Mesenchymal stem cell (in vitro differentiated cells and primary cell): Measurements from ENCODE around the gene RAI2. TPM values are rescaled to one million over a fixed set of nuclear protein-coding genes. Genes with fewer than 3 reads are reported as not detected.
A peak's percentile ranks its signal among the peaks of the same experiment; 100 is the strongest.

Experiments used
- DNase-seq: peaks from one replicate; pipeline ENCODE4 v3.0.0-alpha.2; 2013
- H2AFZ ChIP-seq: one replicate; pipeline ENCODE4 v1.6.1; 2013; ENCODE audit warnings: low read depth, mild to moderate bottlenecking, control low read depth, inconsistent platforms, low read length, moderate library complexity
- H2AK5ac ChIP-seq: 2 replicates; pipeline ENCODE4 v1.6.1; 2013; ENCODE audit warnings: low read length, moderate library complexity, mild to moderate bottlenecking, inconsistent platforms; ENCODE audit not compliant: severe bottlenecking
- H2BK120ac ChIP-seq: one replicate; pipeline ENCODE4 v1.6.1; 2013; ENCODE audit warnings: low read depth, mild to moderate bottlenecking, inconsistent platforms, low read length, moderate library complexity
- H2BK12ac ChIP-seq, 2 experiments: one replicate each; pipeline ENCODE4 v1.6.1; 2013; ENCODE audit warnings: inconsistent platforms in 2 of 2, low read length in 2 of 2, mild to moderate bottlenecking in 2 of 2, moderate library complexity in 2 of 2, control low read depth in 1 of 2
- H2BK15ac ChIP-seq: one replicate; pipeline ENCODE4 v1.6.1; 2013; ENCODE audit warnings: mild to moderate bottlenecking, low read depth, inconsistent platforms; ENCODE audit not compliant: poor library complexity, severe bottlenecking
- H2BK5ac ChIP-seq: 2 replicates; pipeline ENCODE4 v1.6.1; 2013; ENCODE audit warnings: low read depth, mild to moderate bottlenecking, low read length, control low read depth, inconsistent platforms; ENCODE audit not compliant: poor library complexity, severe bottlenecking
- H3K14ac ChIP-seq, 2 experiments: one replicate each; pipeline ENCODE4 v1.6.1; 2013; ENCODE audit warnings: inconsistent platforms in 2 of 2, low read length in 2 of 2, control low read depth in 1 of 2, mild to moderate bottlenecking in 1 of 2, moderate library complexity in 1 of 2
- H3K18ac ChIP-seq, 2 experiments: one replicate each; pipeline ENCODE4 v1.6.1; 2013; ENCODE audit warnings: inconsistent platforms in 2 of 2, low read length in 2 of 2, control low read depth in 1 of 2, low read depth in 1 of 2, mild to moderate bottlenecking in 1 of 2
- H3K23ac ChIP-seq, 2 experiments: one replicate each; pipeline ENCODE4 v1.6.1; 2013; ENCODE audit warnings: inconsistent platforms in 2 of 2, low read length in 2 of 2, mild to moderate bottlenecking in 2 of 2, moderate library complexity in 2 of 2, control low read depth in 1 of 2
- H3K27ac ChIP-seq: 2 replicates; pipeline ENCODE4 v1.5.1; 2013; ENCODE audit warnings: mild to moderate bottlenecking, moderate library complexity, low read length, control low read depth, inconsistent platforms; ENCODE audit not compliant: poor library complexity, severe bottlenecking
- H3K27me3 ChIP-seq, 2 experiments: 2 replicates each; pipeline versions ENCODE4 v1.6.1 to v1.7.0; 2013; ENCODE audit warnings: low read length in 2 of 2, mild to moderate bottlenecking in 2 of 2, moderate library complexity in 2 of 2, control low read depth in 1 of 2, inconsistent platforms in 1 of 2; ENCODE audit not compliant: control insufficient read depth in 1 of 2, insufficient read depth in 1 of 2
- H3K36me3 ChIP-seq, 2 experiments: 2 replicates each; pipeline versions ENCODE4 v1.6.1 to v1.7.0; 2013; ENCODE audit warnings: low read length in 2 of 2, control low read depth in 1 of 2, inconsistent platforms in 1 of 2, low read depth in 1 of 2, mild to moderate bottlenecking in 1 of 2; ENCODE audit not compliant: insufficient read depth in 2 of 2, control insufficient read depth in 1 of 2
- H3K4ac ChIP-seq, 2 experiments: one replicate each; pipeline ENCODE4 v1.6.1; 2013; ENCODE audit warnings: inconsistent platforms in 2 of 2, low read length in 2 of 2, mild to moderate bottlenecking in 2 of 2, moderate library complexity in 2 of 2, control low read depth in 1 of 2, low read depth in 1 of 2
- H3K4me1 ChIP-seq: 2 replicates; pipeline ENCODE4 v1.6.1; 2013; ENCODE audit warnings: low read depth, low read length, control low read depth; ENCODE audit not compliant: control insufficient read depth, insufficient read depth
- H3K4me2 ChIP-seq: 2 replicates; pipeline ENCODE4 v1.6.1; 2013; ENCODE audit warnings: low read length, mild to moderate bottlenecking, inconsistent platforms; ENCODE audit not compliant: poor library complexity, severe bottlenecking
- H3K4me3 ChIP-seq, 2 experiments: 2 replicates each; pipeline versions ENCODE4 v1.5.1 to v1.7.0; 2013; ENCODE audit warnings: low read length in 2 of 2, mild to moderate bottlenecking in 2 of 2, control low read depth in 1 of 2, low read depth in 1 of 2; ENCODE audit not compliant: insufficient read depth in 1 of 2
- H3K79me1 ChIP-seq: replicated peaks from 2 replicates; pipeline ENCODE4 v1.6.1; 2013; ENCODE audit warnings: mild to moderate bottlenecking, control low read depth, low read length, inconsistent platforms; ENCODE audit not compliant: poor library complexity, severe bottlenecking
- H3K9ac ChIP-seq: 2 replicates; pipeline ENCODE4 v1.7.0; 2013; ENCODE audit warnings: mild to moderate bottlenecking, low read length, moderate library complexity
- H3K9me3 ChIP-seq: 2 replicates; pipeline ENCODE4 v1.7.0; 2013; ENCODE audit warnings: mild to moderate bottlenecking, low read length; ENCODE audit not compliant: control insufficient read depth
- H4K8ac ChIP-seq: one replicate; pipeline ENCODE4 v1.6.1; 2013; ENCODE audit warnings: inconsistent platforms, mild to moderate bottlenecking, low read length, moderate library complexity
- H4K91ac ChIP-seq: one replicate; pipeline ENCODE4 v1.6.1; 2013; ENCODE audit warnings: mild to moderate bottlenecking, low read length, inconsistent platforms
- WGBS: methylation state at CpG from one replicate; pipeline ENCODE4 v1.1.7; 2013; ENCODE audit warnings: mixed read lengths; 5-methylcytosine and 5-hydroxymethylcytosine counted together
- polyA plus RNA-seq, 2 experiments: library from polyadenylated mRNA; stranded (reverse); fragments of 200-250 nt; gene quantifications; one replicate each; pipeline ENCODE4 v1.2.3, GENCODE V29; 2013

Gene RAI2
- polyA plus RNA-seq (2013, experiment 1 of 2): 0.08 TPM
- polyA plus RNA-seq (2013, experiment 2 of 2): 0.10 TPM

GRCh38 chrX:17860811-17861488, at the start of gene RAI2:
Gene RAI2 (minus strand): TSS chrX:17861298. CDS start chrX:17802010, 59,288 bp downstream.
- WGBS: 5% methylated on average over 23 of the region's 98 CpGs
- Histone ChIP-seq H2BK120ac (no peak within 1 kb of the TSS), H3K9me3 (no peaks in the 10 kb centered on the region), H3K27ac (no peak within 1 kb of the TSS), H2BK15ac (no peak within 1 kb of the TSS), H4K8ac (no peak within 1 kb of the TSS), H3K79me1 (no peaks in the 10 kb centered on the region), H3K9ac (peak within 1 kb of the TSS; percentile 70), H2AFZ (no peak within 1 kb of the TSS), H3K4me3 (peak within 1 kb of the TSS; percentile 51 to 75), H2BK12ac (no peak within 1 kb of the TSS), H3K23ac (no peak within 1 kb of the TSS), H4K91ac (no peak within 1 kb of the TSS), H3K14ac (no peak within 1 kb of the TSS), H2BK5ac (no peak within 1 kb of the TSS), H2AK5ac (no peak within 1 kb of the TSS), H3K4me1 (peaks cover 11% of the 10 kb centered on the region), H3K4me2 (peak within 1 kb of the TSS; percentile 68), H3K18ac (no peak within 1 kb of the TSS), H3K27me3 (peaks cover 60 to 82% of the 10 kb centered on the region in 2 experiments), H3K36me3 (no peaks in the 10 kb centered on the region), H3K4ac (no peak within 1 kb of the TSS)
- no peak for DNase-seq

DNA sequence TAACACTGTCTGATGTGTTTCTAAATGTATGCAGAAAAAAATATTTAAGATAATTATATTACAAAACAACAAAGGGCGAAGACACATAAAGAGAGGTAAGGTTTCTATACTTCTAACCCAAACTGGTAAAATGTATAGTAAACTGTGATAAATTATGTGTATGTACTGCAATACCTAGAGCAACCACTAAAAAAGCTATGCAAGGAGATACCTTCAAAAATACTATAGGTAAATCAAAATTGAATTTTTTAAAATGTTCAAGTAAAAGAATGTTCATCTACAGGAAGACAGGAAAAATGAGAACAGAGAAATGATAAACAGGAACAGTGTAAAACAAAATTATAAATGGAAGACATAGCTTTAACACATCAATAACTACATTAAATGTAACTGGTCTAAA, 27.3 kb upstream of the RAI2 start:
- no peak overlapping the region for H2BK5ac ChIP-seq
- H3K14ac ChIP-seq: no peak overlapping the region
- H3K79me1 ChIP-seq: no peaks in the 10 kb centered on the region
- DNase-seq: no peak
- H3K36me3 ChIP-seq: no peaks in the 10 kb centered on the region
- no CpG with 5 or more reads among the region's 1 CpG for WGBS
- no peak overlapping the region for H3K9ac ChIP-seq
- H2BK12ac ChIP-seq: no peak overlapping the region
- H3K4me1 ChIP-seq: no peaks in the 10 kb centered on the region
- H3K18ac ChIP-seq: no peak overlapping the region
- H3K9me3 ChIP-seq: no peaks in the 10 kb centered on the region
- H3K4me3 ChIP-seq: no peak overlapping the region
- H2BK120ac ChIP-seq: no peak overlapping the region
- H2AK5ac ChIP-seq: no peak overlapping the region
- H2BK15ac ChIP-seq: no peak overlapping the region
- no peak overlapping the region for H4K91ac ChIP-seq
- H3K27ac ChIP-seq: no peak overlapping the region
- no peak overlapping the region for H4K8ac ChIP-seq
- H3K4me2 ChIP-seq: no peak overlapping the region
- H3K23ac ChIP-seq: no peak overlapping the region
- H2AFZ ChIP-seq: no peak overlapping the region
- peaks cover 0 to 8% of the 10 kb centered on the region in 2 experiments for H3K27me3 ChIP-seq
- H3K4ac ChIP-seq: no peak overlapping the region

DNA sequence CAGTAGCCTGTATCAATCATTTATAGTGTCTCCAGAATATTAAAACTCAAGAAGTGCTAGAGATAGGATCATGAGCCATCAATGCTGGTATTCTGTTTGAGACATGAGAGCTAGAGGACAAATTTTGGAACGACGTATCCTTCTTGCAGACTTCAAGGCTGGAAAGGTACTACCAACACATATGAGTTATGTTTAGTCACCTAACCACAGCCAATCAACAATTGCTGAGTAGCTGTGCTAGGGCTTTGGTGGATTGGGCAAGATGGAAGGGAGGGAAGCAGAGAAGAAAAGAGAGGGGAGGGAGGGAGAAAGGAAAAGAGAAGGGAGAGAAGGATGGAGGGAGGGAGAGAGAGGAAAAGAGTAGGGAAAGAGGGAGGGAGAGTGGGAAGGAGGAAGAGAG, 21.6 kb upstream of the RAI2 start:
- no peak overlapping the region for H2BK12ac ChIP-seq
- H3K4me2 ChIP-seq: no peak overlapping the region
- no peaks in the 10 kb centered on the region for H3K4me1 ChIP-seq
- H3K36me3 ChIP-seq: no peaks in the 10 kb centered on the region
- H3K23ac ChIP-seq: no peak overlapping the region
- no peak overlapping the region for H3K27ac ChIP-seq
- no peak overlapping the region for H3K14ac ChIP-seq
- no peak overlapping the region for H2AK5ac ChIP-seq
- no peak overlapping the region for H3K4ac ChIP-seq
- H2BK5ac ChIP-seq: no peak overlapping the region
- no peak overlapping the region for H3K9ac ChIP-seq
- no peak overlapping the region for H4K91ac ChIP-seq
- no peak overlapping the region for H3K18ac ChIP-seq
- H3K79me1 ChIP-seq: no peaks in the 10 kb centered on the region
- H3K27me3 ChIP-seq: peaks cover 0 to 3% of the 10 kb centered on the region in 2 experiments
- H2AFZ ChIP-seq: no peak overlapping the region
- H4K8ac ChIP-seq: no peak overlapping the region
- H3K9me3 ChIP-seq: no peaks in the 10 kb centered on the region
- H2BK120ac ChIP-seq: no peak overlapping the region
- H2BK15ac ChIP-seq: no peak overlapping the region
- no peak for DNase-seq
- H3K4me3 ChIP-seq: no peak overlapping the region
- no CpG with 5 or more reads among the region's 2 CpGs for WGBS

- Histone ChIP-seq H2AK5ac (no peak overlapping the region), H3K9me3 (peaks cover 5% of the 10 kb centered on the region), H2BK15ac (no peak overlapping the region), H3K4me2 (no peak overlapping the region), H3K4me3 (no peak overlapping the region), H3K14ac (no peak overlapping the region), H3K27me3 (no peaks in the 10 kb centered on the region), H3K4ac (no peak overlapping the region), H3K36me3 (no peaks in the 10 kb centered on the region), H2BK5ac (no peak overlapping the region), H3K27ac (no peak overlapping the region), H3K9ac (no peak overlapping the region), H2AFZ (no peak overlapping the region), H3K23ac (no peak overlapping the region), H4K91ac (no peak overlapping the region), H3K18ac (no peak overlapping the region), H4K8ac (no peak overlapping the region), H3K4me1 (no peaks in the 10 kb centered on the region), H2BK120ac (no peak overlapping the region), H3K79me1 (no peaks in the 10 kb centered on the region), H2BK12ac (no peak overlapping the region)
- no peak for DNase-seq
- 46% methylated on average over 1 of the region's 2 CpGs for WGBS
Observed at GRCh38 chrX:17878028-17878670, 17.1 kb upstream of the RAI2 start.
